ENCODE results near the gene DOCK6.

DOCK6 gene

DNA sequence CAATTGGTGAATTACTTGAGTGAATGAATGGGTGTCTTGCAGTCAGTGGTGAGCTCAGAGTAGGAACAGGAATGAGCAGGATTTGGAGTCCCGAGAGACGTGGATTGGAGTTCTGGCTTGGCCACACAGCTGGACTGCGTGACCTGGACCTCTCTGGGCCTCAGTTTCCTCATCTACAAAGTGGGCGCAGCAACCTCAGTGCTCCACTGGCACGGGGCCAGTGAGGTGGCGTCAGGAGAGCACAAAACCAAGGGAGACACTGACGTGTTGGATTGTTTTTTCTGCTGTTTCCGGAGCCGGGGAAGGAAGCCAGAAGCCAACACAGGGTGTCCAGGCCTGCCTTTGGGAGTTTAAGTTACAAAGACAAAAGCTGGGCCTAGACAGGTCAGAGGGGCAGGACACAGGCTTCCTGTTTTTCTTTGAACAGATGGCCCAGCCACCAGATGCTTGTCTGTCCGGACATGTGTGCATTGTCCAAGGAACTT is 6.5 kb upstream of the DOCK6 start:
- TF ChIP-seq TARDBP (IDR thresholded peaks at IDR 0.05) (no peak), FOXA1 (IDR thresholded peaks at IDR 0.05) (no peak), ZNF384 (IDR thresholded peaks at IDR 0.05) (no peak), FOXM1 (IDR thresholded peaks at IDR 0.05; ENCODE audit: borderline replicate concordance) (no peak), LEF1 (IDR thresholded peaks at IDR 0.05; ENCODE audit: borderline replicate concordance) (no peak), HDGF (IDR thresholded peaks at IDR 0.05; ENCODE audit: borderline replicate concordance) (no peak), CTBP1 (IDR thresholded peaks at IDR 0.05; ENCODE audit: borderline replicate concordance) (no peak), ARNT (IDR thresholded peaks at IDR 0.05) (no peak), PKNOX1 (IDR thresholded peaks at IDR 0.05) (no peak), NFRKB (IDR thresholded peaks at IDR 0.05) (no peak), ELF4 (IDR thresholded peaks at IDR 0.05) (no peak), SP1 (IDR thresholded peaks at IDR 0.05) (no peak), SUZ12 (IDR thresholded peaks at IDR 0.05) (no peak), BHLHE40 (IDR thresholded peaks at IDR 0.05; ENCODE audit: borderline replicate concordance) (no peak), FOXK2 (IDR thresholded peaks at IDR 0.05) (no peak), L3MBTL2 (conservative IDR thresholded peaks at IDR 0.05) (no peak)
- ChIA-PET POLR2A (no interaction called here), CTCF (interaction anchor here (0.6 kb wide), 1 partner anchor 288 kb away, joined by 3 read pairs; no protein-coding TSS in a partner anchor)
- DNase-seq (ENCODE audit: extremely low spot score) = no peak

- ChIA-PET POLR2A (interaction anchor here (0.6 kb wide), 1 partner anchor 63 kb away, joined by 3 read pairs; no protein-coding TSS in a partner anchor), CTCF (no interaction called here)
- no peak for DNase-seq (ENCODE audit: extremely low spot score)
- TF ChIP-seq HDGF (IDR thresholded peaks at IDR 0.05; ENCODE audit: borderline replicate concordance) (no peak), ZNF384 (IDR thresholded peaks at IDR 0.05) (no peak), NFRKB (IDR thresholded peaks at IDR 0.05) (no peak), LEF1 (IDR thresholded peaks at IDR 0.05; ENCODE audit: borderline replicate concordance) (no peak)
These were observed 5.2 kb upstream of the DOCK6 start for GRCh38 chr19:11267316-11268085.

DNA sequence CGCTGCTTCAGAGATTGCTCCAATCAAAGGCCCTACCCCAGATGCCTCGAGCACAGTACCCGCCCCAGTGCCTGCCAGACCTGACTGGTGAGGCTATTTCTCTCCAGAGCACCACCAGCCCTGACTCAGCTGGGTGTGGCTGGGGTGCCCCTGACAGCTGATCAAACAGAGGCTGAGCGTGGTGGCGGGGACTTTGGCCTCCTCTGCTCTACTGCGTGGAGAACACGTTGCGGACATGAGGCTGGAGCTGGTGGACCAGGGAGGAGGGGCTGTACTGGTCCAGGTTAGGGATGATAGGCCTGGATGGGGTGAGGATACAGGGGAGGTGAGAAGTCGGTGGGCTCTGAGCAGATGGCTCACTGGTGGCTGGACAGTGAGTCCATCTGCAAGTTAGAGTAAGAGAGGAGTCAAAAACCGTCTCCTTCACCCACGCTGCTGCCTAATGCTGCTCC is 3.5 kb upstream of the DOCK6 start:
- TF ChIP-seq TARDBP (IDR thresholded peaks at IDR 0.05) (no peak), FOXM1 (IDR thresholded peaks at IDR 0.05; ENCODE audit: borderline replicate concordance) (no peak), ZNF384 (IDR thresholded peaks at IDR 0.05) (no peak), ARNT (IDR thresholded peaks at IDR 0.05) (no peak)
- ChIA-PET POLR2A (no interaction called here), CTCF (interaction anchor here (1.0 to 1.7 kb wide), 2 partner anchors 22 to 28 kb away, joined by 3 read pairs; no protein-coding TSS in a partner anchor)
- no peak for DNase-seq (ENCODE audit: extremely low spot score)

- CTCF ChIA-PET = interaction anchor here (1.0 to 1.7 kb wide), 2 partner anchors 21 to 29 kb away, joined by 3 read pairs; no protein-coding TSS in a partner anchor
- POLR2A ChIA-PET = no interaction called here
These were observed 3.0 kb upstream of the DOCK6 start for GRCh38 chr19:11265177-11265784.

DNA sequence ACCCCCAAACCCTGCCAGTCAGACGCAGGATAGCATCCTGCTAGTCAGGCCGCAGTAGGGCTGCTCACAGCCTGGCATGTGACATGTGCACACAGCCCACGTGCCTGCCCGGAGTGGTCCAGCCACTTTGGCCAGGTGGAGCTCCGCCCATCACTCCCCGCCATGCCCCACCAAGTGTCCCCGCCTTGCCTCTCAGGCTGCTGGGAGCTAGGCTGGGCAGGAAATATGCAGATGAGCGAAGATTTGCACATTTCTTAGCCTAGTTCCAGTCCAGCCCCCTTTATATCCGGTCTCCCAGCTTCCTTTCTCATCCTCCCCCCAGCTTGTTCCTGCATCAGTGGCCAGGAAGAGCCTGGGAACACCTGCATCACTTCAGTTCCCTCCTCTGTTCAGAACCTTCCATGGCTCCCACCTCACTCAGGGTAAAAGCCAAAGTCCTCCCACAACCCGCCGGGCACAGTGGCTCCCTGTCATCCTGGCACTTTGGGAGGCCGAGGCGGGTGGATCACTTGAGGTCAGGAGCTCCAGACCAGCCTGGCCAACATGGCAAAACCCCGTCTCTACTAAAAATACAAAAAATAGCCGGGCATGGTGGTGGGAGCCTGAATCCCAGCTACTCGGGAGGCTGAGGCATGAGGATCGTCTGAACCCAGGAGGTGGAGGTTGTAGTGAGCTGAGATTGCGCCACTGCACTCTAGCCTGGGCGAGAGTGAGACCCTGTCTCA is 2.3 kb upstream of the DOCK6 start:
- ChIA-PET CTCF (interaction anchor here (1.0 kb wide), 1 partner anchor 29 kb away, joined by 3 read pairs; no protein-coding TSS in a partner anchor), POLR2A (no interaction called here)
- TF ChIP-seq L3MBTL2 (conservative IDR thresholded peaks at IDR 0.05) (no peak), FOXM1 (IDR thresholded peaks at IDR 0.05; ENCODE audit: borderline replicate concordance) (no peak), CTBP1 (IDR thresholded peaks at IDR 0.05; ENCODE audit: borderline replicate concordance) (no peak), ZNF384 (IDR thresholded peaks at IDR 0.05) (no peak), ELF4 (IDR thresholded peaks at IDR 0.05) (no peak)
- DNase-seq (ENCODE audit: extremely low spot score) = no peak

More at GRCh38 chr19:11265177-11265784, 3.0 kb upstream of the DOCK6 start:
- DNase-seq (ENCODE audit: extremely low spot score) = no peak
- no peak for TF ChIP-seq PKNOX1 (IDR thresholded peaks at IDR 0.05)
- no peak for TF ChIP-seq ELF4 (IDR thresholded peaks at IDR 0.05)

DNA sequence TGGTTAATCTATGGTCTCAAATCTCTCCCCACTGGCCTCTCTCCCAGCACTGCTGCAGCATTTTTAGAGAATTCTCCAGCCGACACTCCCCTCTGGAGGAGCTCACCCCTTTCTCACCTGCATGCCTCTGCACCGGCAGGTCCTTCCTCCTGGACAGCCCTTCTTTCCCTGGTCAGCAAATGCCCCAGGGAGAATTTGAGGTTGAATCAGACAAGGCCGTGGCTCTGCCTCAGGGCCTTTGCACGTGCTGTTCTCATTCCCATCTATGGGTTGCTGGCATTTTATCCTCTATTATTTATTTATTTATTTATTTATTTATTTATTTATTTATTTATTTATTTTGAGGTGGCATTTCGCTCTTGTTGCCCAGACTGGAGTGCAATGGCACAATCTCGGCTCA is 1.4 kb upstream of the DOCK6 start:
- POLR2A ChIA-PET = no interaction called here
- no peak for DNase-seq (ENCODE audit: extremely low spot score)
- TF ChIP-seq SP1 (IDR thresholded peaks at IDR 0.05) = no peak
- TF ChIP-seq HDGF (IDR thresholded peaks at IDR 0.05; ENCODE audit: borderline replicate concordance) = no peak
- TF ChIP-seq PKNOX1 (IDR thresholded peaks at IDR 0.05) = no peak
- TF ChIP-seq SUZ12 (IDR thresholded peaks at IDR 0.05) = no peak
- TF ChIP-seq FOXA1 (IDR thresholded peaks at IDR 0.05) = no peak
- no peak for TF ChIP-seq FOXK2 (IDR thresholded peaks at IDR 0.05)
- TF ChIP-seq ZNF384 (IDR thresholded peaks at IDR 0.05) = no peak
- no peak for TF ChIP-seq BHLHE40 (IDR thresholded peaks at IDR 0.05; ENCODE audit: borderline replicate concordance)
- TF ChIP-seq ELF4 (IDR thresholded peaks at IDR 0.05) = no peak
- no peak for TF ChIP-seq TARDBP (IDR thresholded peaks at IDR 0.05)
- no peak for TF ChIP-seq ARNT (IDR thresholded peaks at IDR 0.05)
- CTCF ChIA-PET = no interaction called here

Measured in HEK293T (cell line).